Adrenal gland (tissue), 12 donors: Measurements from ENCODE around the gene NPTX2. TPM values are rescaled to one million over a fixed set of nuclear protein-coding genes. Genes with fewer than 3 reads are reported as not detected.
A peak's percentile ranks its signal among the peaks of the same experiment; 100 is the strongest.

Experiments
- DNase-seq, 7 donors: peaks; one replicate each; pipeline ENCODE4 v3.0.0-alpha.2; 2019 to 2020
- H3K27ac ChIP-seq, 5 donors: fragments of 200-600 bp; sonication (generic) in 4 of 5; 1 replicate in 3 of 5; 2 replicates in 2 of 5; pipeline versions ENCODE4 v1.5.1 to v1.8.0; 2016 to 2020; ENCODE audit warnings: mild to moderate bottlenecking in 1 of 5
- H3K27me3 ChIP-seq: fragments of 200-600 bp; 2 replicates; pipeline ENCODE4 v1.8.0; 2021
- H3K36me3 ChIP-seq, 2 donors: fragments of 200-600 bp; replicated peaks in 1 of 2; 1 replicate in 1 of 2; 2 replicates in 1 of 2; pipeline versions ENCODE4 v1.5.1 to v1.8.0; 2018 to 2022
- H3K4me1 ChIP-seq, 2 donors: fragments of 200-600 bp; replicated peaks in 1 of 2; 1 replicate in 1 of 2; 2 replicates in 1 of 2; pipeline versions ENCODE4 v1.5.1 to v1.8.0; 2018 to 2021
- H3K4me3 ChIP-seq, 4 donors: fragments of 200-600 bp; sonication (generic) in 3 of 4; one replicate each; pipeline ENCODE4 v1.5.1; 2016 to 2018
- H3K9me3 ChIP-seq, 3 donors: fragments of 200-600 bp; sonication (generic) in 1 of 3; replicated peaks in 1 of 3; 1 replicate in 2 of 3; 2 replicates in 1 of 3; pipeline versions ENCODE4 v1.5.1 to v1.8.0; 2016 to 2021
- CTCF ChIP-seq, 6 experiments: fragments of 450-650 bp in 4 of 6; fragments of 200-600 bp in 2 of 6; sonication (generic) in 1 of 6; IDR thresholded peaks; 1 replicate in 5 of 6; 2 replicates in 1 of 6; pipeline versions ENCODE4 v1.5.1 to v1.8.0; 2016 to 2021; ENCODE audit warnings: antibody characterized with exemption in 6 of 6, mild to moderate bottlenecking in 2 of 6, moderate library complexity in 1 of 6
- POLR2A ChIP-seq, 2 donors: fragments of 450-650 bp; IDR thresholded peaks; one replicate each; pipeline ENCODE4 v1.6.1; 2017; ENCODE audit warnings: antibody characterized with exemption in 2 of 2, mild to moderate bottlenecking in 2 of 2, moderate library complexity in 1 of 2
- WGBS, 4 donors: extraction: QIAGEN DNeasy Blood & Tissue Kit in 2 of 4; methylation state at CpG; one replicate each; pipeline versions ENCODE4 v1.1.5 to v1.1.7; 2013 to 2017; 5-methylcytosine and 5-hydroxymethylcytosine counted together
- intact Hi-C, 2 donors: fragments of 100-400 bp; cut with DNase I; formaldehyde crosslinking; loops; one replicate each; pipeline versions ENCODE4 v1.14.1 to v1.15.0; 2022 to 2023
- polyA plus RNA-seq, 3 donors: library from polyadenylated mRNA; stranded (reverse); fragments of 200-250 nt in 2 of 3; fragments of 350-450 nt in 1 of 3; fragmentation: Illumina TruSeq in 1 of 3; extraction: RNeasy Lipid Tissue Mini Kit (QIAGEN cat#74804) in 1 of 3; gene quantifications; one replicate each; pipeline ENCODE4 v1.2.3, GENCODE V29; 2013 to 2014
- total RNA-seq, 9 donors: library from RNA; depleted of rRNA in 4 of 9; stranded (reverse); fragments of >200 nt in 4 of 9; fragments of 120-200 nt in 1 of 9; fragmentation: NEBNext Ultra II Directional in 1 of 9; extraction: Animal tissue kit (Norgen Biotek cat#: 25700) in 1 of 9; gene quantifications; one replicate each; pipeline versions ENCODE4 v1.1.0 to v1.2.4, GENCODE V29; 2013 to 2023
- donor health status: healthy with polysubstance abuse.
- donor health status: Bipolar disorder and iron deficiency.
- donor health status: DM: yes; HTN: yes; CAD: no.
- donor health status: DM: no; HTN: no; CAD: no.
- donor health status: DM: no; HTN: no; CAD: no.
- donor health status: DM: yes; HTN: yes; CAD: no.

Gene NPTX2
- total and polyA plus RNA-seq, 12 donors = 11.6 to 81.1 (median 47.3) TPM

- no peaks in the 10 kb centered on the region for H3K36me3 ChIP-seq
- H3K4me1 ChIP-seq = peaks cover 5% of the 10 kb centered on the region in 2 donors
- H3K27me3 ChIP-seq = no peaks in the 10 kb centered on the region
- DNase-seq = no peak
- H3K27ac ChIP-seq = no peak overlapping the region
- TF ChIP-seq POLR2A (IDR thresholded peaks at IDR 0.05) = no peak
- no peak for TF ChIP-seq CTCF (IDR thresholded peaks at IDR 0.05)
- WGBS, 4 donors = 66 to 83% (median 80%) methylated on average over 3 to 5 of the region's 5 CpGs
- H3K4me3 ChIP-seq = no peak overlapping the region
- intact Hi-C loops = no loop called here
- no peaks in the 10 kb centered on the region for H3K9me3 ChIP-seq
These were observed 22.3 kb upstream of the NPTX2 start for GRCh38 chr7:98594787-98595186.

GRCh38 chr7:98598846-98599615 lies 18.1 kb upstream of the NPTX2 start:
- H3K4me3 ChIP-seq = no peak overlapping the region
- H3K27me3 ChIP-seq = no peaks in the 10 kb centered on the region
- WGBS, 4 donors = 84 to 93% (median 88%) methylated on average over 6 of the region's 6 CpGs
- intact Hi-C loops = no loop called here
- no peaks in the 10 kb centered on the region for H3K4me1 ChIP-seq
- H3K27ac ChIP-seq = no peak overlapping the region
- no peaks in the 10 kb centered on the region for H3K9me3 ChIP-seq
- H3K36me3 ChIP-seq = no peaks in the 10 kb centered on the region
- no peak for TF ChIP-seq POLR2A (IDR thresholded peaks at IDR 0.05)
- TF ChIP-seq CTCF (IDR thresholded peaks at IDR 0.05) = no peak
- no peak for DNase-seq

GRCh38 chr7:98599886-98600285 lies 17.2 kb upstream of the NPTX2 start:
- intact Hi-C loops = no loop called here
- Histone ChIP-seq H3K36me3 (no peaks in the 10 kb centered on the region), H3K9me3 (no peaks in the 10 kb centered on the region), H3K27ac (no peak overlapping the region), H3K27me3 (no peaks in the 10 kb centered on the region), H3K4me3 (no peak overlapping the region), H3K4me1 (no peaks in the 10 kb centered on the region)
- WGBS, 4 donors = 88 to 98% (median 94%) methylated on average over 6 of the region's 6 CpGs
- TF ChIP-seq POLR2A (IDR thresholded peaks at IDR 0.05) = no peak
- TF ChIP-seq CTCF (IDR thresholded peaks at IDR 0.05) = no peak
- DNase-seq = no peak

- Histone ChIP-seq H3K9me3 (no peaks in the 10 kb centered on the region), H3K4me1 (no peaks in the 10 kb centered on the region), H3K36me3 (no peaks in the 10 kb centered on the region), H3K27ac (peak overlapping the region in 3 of 5 donors; percentile 9 to 27 (median 14)), H3K27me3 (no peaks in the 10 kb centered on the region), H3K4me3 (no peak overlapping the region)
- WGBS, 4 donors = 67 to 68% (median 67%) methylated on average over 3 of the region's 3 CpGs
- no peak for DNase-seq
- TF ChIP-seq CTCF (IDR thresholded peaks at IDR 0.05) = no peak
- TF ChIP-seq POLR2A (IDR thresholded peaks at IDR 0.05) = no peak
- intact Hi-C loops = no loop called here
These were observed 14.2 kb upstream of the NPTX2 start for GRCh38 chr7:98602755-98603398.
